GM21717 (cell line): ENCODE results near the gene PLB1.
"Not testable (repeated sequence)": the region's sequence is repeated elsewhere in the genome, so short reads cannot be mapped to it uniquely, and the experiment has no call there.

Experiments used
- ATAC-seq: cut with Tn5 transposase; IDR thresholded peaks from one replicate; pipeline ENCODE4 v1.9.1; 2021; ENCODE audit warnings: mild to moderate bottlenecking, moderate library complexity; ENCODE audit not compliant: unreplicated experiment

The PLB1 gene

DNA sequence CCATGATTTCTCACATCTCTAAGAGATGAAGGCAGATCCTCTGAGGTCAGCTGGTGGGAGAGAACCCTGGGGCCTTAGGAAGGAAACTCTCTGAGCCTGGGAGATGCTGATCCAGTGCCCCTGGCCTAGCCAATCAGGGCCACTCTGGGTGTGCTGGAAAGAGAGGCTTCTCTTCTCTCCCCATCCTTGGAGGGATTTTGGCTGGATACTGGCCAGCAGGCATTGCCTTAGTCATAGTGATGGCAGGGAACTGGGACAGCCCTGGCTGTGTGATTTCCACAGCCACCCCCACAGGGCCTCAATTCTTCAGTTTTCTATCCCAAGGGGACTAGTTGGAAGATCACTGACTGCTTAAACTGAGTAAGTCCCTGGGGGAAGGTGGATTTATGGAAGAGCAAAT is 26.6 kb upstream of the PLB1 start:
- ATAC-seq, result no peak

DNA sequence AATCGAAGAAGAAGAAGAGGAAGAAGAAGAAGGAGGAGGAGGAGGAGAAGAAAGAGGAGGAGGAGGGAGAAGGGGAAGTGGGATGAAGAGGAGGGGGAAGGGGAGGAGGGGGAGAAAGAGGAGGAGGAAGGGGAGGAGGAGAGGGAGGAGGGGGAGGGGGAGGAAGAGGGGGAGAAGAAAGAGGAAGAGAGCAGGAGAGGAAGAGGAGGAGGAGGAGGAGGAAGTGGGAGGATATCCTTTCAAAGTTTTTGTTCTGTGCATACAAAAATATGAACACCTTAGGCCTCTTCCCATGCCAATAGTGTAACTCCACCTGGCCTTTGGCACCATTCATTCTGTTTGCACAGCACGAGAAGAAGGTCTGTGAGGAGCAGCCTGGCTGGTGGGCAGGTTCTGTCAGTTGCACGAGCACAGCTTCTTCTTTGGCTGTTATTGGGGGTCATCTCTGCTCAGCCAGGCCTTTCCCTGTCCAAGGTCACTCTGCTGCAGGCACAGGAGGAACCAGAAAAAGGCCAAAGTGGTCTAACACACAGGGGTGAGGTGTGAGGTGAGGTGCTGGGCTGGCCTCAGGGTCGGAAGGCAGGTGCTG is 25.8 kb upstream of the PLB1 start:
- no peak for ATAC-seq

DNA sequence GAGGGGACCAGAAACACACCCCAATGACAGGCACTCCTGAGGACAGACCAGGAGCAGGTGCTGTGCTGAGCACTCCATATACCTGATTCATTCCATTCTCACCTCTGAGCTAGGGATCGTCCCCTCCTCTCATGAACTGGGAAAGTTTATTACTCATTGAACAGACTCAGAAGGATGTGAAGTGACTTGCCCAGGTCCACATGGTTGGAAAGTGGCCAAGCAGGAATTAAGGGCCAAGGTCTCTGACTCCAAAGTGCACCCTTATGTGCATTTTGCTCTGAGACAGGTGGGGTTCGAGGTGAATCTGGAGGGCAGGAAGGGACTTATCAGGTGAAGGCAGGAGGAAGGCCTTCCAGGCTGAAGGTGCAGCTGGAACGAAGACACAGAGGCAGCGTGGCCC is 25.1 kb upstream of the PLB1 start:
- ATAC-seq, result no peak

DNA sequence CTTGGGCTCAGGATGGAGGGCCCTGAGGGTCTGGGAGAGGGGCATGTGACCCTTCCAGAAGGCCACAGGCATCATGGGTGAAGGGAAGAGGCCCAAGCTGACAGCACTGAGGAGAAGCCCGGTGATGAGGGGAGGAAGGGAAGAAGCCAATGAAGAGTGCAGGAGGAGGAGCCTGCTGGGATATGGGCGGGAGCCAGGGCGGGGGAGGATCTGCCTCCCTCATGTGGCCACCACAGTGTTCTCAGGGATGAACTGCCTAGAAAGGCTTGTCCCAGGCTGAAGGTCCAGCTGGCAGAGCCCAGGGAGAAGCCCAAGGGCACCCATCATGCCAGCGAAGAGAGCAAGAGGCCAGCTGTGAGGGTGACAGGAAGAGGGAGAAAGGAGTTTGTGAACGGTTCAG is 24.6 kb upstream of the PLB1 start:
- no peak for ATAC-seq

DNA sequence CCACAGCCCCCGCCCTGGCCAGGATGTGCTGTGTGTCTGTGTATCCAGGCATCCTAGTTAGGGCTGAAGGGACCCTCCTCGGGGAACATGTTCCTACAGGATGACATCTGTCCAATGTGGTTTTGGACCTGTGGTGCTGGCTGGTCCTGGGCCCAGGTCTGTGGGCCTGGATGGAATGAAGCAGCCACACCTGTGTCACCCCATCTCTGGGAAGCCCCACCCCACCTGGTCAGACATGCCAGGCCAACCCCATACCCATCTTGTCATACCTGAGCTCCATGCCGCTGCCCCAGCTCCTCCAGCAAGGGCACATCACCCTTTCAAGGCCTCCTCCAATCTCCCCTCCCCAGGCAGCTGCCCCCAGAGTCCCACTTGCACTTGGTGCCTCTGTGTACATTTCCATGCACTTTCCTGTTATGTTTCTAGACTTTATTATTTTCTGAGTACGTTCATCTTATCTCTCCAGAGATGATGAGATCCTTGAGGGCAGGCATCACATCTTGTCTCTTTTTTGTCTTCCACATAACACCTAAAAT is 24.1 kb upstream of the PLB1 start:
- ATAC-seq, result no peak

DNA sequence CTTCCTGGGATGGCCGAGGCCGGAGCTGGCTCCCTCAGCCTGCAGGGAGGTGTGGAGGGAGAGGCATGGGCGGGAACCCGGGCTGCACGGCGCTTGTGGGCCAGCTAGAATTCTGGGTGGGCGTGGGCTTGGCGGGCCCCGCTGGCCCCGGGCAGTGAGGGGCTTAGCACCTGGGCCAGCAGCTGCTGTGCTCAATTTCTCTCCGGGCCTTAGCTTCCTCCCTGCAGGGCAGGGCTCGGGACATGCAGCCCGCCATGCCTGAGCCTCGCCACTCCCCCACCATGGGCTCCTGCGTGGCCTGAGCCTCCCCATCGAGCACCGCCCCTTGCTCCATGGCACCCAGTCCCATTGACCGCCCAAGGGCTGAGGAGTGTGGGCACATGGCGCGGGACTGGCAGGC is 23.2 kb upstream of the PLB1 start:
- ATAC-seq, result not testable (repeated sequence)

DNA sequence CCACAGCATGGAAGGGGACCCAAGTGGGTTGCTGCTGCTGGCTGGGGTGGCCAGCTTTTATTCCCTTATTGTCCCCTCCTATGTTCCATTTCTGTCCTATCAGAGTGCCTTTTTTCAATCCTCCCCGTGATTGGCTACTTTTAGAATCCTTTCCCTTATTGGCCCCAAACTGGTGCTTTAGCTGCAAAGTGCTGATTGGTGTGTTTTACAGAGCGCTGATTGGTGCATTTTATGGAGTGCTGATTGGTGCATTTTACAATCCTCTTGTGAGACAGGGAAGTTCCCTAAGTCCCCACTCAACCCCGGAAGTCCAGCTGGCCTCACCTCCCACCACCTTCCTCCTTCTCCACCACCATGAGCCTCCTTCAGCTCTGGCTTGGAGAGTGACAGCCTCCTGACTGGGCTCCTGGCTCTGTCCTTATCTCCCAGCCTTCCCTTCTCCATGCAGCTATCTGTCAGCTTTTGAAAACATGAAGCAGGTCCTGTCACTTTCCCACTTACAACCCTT is 20.7 kb upstream of the PLB1 start:
- no peak for ATAC-seq

DNA sequence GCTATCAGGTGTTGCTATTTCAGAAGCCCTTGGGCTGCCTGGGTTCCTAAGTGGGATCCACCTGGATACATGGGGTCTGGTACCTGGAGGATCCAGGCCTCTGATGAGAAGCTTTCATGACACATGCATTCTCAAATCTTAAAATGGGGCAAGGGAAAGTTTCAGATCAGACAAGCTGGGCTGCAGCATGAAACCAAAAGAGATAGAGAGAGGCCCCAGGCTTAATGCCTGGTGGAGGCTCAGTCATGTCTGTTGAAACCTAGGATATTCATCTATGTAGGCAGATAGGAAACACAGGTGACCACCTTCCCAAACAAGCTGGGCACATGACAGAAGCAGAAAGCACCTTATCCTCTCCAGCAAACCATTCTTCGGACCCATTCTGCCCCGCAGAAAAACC is 18.8 kb upstream of the PLB1 start:
- no peak for ATAC-seq

DNA sequence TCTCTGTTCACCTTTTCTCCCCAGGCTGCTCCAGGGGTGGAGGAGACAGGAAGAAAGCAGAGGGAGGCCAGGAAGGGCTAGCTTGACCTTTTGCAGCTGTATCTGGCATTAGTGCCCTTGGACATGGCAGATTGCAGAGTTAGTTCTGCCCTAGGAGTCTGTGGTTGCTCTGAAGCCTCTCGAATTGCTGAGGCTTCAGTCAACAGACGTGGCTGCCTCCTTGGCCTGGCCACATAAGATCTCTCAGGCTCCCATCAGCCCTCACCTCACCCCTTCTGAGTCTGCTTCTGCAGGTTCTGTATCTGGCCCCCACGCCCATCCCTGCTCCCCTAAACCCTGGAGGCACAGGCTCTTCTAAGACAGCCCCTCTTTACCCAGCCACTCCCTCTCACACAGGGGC is 18.2 kb upstream of the PLB1 start:
- no peak for ATAC-seq

DNA sequence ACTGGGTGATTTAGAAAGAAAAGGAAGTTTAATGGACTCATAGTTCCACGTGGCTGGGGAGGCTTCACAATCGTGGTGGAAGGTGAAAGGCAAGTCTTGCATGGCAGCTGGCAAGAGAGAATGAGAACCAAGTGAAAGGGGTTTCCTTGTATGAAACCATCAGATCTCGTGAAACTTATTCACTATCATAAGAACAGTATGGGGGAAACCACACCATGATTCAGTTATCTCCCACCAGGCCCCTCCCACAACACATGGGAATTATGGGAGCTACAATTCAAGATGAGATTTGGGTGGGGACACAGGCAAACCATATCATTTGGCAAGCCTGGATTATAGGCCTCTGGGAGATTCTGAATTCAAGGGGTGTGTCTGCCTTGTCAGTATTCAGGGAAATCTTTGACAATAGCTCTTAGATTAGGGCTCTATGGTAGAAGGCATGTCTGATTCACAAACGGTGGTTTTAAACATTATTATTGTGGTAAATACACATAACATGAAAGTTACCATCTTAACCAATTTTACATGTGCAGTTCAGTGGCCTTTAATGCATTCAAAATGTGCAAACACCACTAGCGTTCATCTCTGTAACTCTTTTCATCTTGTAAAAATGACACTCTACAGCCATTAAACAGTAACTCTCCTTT is 15.3 kb upstream of the PLB1 start:
- no peak for ATAC-seq

DNA sequence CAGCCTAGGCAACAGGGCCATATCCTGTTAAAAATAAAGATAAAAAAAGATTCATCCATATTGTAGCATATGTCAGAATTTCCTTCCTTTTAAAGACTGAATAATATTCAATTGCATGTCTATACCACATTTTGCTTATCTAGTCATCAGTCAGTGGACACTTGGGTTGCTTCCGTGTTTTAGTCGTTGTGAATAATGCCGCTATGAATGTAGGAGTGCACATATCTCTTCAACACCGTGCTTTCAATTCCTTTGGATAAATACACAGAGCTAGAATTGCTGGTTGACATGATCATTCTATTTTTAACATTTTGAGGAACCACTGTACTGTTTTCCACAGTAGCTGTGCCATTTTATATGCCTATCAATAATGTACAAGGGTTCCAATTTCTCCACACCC is 14.0 kb upstream of the PLB1 start:
- ATAC-seq, result no peak

DNA sequence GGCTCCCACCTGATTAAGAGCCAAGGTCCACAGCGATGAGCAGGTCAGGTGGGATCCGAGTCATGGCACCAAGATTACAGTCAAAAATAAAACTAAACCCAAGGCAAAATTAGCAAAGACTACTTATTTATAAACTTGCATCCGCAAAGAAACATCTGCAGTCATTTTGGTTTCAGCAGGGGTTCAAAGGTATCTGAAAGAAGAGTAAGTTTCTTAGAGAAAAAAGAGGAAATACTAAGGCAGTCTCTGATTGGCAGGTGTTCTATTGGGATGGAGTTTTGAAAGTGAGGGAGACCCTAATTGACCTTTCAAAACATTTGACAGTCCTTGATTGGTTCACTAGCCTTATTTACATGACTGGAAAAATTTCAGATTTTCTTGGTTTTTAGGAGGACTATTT is 11.0 kb upstream of the PLB1 start:
- ATAC-seq, result no peak

DNA sequence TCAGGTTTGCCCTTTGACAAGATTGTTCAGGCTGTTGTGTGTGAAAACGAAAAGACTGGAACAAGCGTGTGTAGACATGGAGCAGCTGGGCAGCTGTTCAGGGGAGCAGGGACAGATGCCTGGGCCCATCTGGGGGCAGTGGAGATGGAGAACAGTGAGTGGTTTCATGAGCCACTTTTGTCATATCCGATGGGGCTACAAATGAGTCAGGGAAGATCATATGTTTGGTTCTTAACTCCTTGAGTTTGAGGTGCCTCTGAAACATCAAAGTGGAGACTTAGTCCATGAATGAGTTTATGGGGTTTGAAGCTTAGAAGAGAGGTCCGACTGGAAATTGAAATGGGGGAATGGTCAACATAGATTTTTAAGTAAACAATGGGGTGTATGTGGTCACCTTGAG is 9.3 kb upstream of the PLB1 start:
- ATAC-seq, result no peak

DNA sequence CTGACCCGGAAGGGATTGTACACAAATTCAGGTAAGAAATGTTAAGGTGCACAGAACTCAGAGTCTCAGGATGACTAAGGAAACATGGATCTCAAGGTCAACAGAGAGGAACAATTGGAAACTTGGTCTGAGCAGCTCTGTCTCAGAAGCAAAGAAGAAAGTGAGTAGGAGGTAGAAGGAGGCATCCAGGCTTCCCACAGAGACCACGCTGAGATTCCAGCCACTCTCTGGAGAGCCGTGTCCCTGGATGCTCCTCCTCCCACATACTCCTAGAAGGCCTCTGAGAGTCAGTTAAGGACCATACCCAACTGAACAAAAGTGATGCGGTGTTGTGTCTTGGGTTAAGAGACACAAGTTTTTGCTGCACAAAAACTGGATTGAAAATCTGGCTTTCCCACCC is 8.6 kb upstream of the PLB1 start:
- no peak for ATAC-seq

DNA sequence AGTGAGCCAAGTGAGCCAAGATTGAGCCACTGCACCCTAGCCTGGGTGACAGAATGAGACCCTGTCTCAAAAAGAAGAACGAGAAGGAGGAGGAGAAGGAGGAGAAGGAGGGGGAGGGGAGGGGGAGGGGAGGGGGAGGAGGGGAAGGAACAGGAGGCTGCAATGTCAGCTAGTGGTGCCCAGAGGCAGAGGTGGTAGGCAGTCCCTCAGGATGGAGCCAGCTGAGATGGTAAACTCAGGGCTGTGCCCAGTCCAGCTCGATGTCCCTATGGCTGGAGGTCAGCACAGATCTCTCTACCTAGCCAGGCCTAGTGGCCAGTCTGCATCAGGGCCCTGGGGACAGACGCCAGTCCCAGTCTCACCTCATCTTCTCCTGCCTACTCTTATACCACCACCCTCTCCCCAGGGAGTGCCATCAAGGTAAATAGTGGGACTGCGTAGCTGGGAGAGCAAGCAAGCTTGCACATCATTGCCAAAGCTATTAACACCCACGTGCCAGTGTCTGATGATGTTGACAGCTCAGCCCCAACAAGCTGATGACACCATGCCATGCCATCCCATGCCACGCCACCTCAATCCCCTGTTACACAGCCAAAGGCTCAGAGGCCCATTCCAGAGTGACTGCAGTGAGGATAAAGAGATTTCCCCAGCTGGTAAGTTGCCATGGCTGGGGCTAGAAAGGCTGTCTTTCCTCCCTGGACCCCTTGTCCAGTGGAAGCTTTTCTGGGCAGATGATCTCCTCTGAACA is 7.6 kb upstream of the PLB1 start:
- ATAC-seq, result no peak

DNA sequence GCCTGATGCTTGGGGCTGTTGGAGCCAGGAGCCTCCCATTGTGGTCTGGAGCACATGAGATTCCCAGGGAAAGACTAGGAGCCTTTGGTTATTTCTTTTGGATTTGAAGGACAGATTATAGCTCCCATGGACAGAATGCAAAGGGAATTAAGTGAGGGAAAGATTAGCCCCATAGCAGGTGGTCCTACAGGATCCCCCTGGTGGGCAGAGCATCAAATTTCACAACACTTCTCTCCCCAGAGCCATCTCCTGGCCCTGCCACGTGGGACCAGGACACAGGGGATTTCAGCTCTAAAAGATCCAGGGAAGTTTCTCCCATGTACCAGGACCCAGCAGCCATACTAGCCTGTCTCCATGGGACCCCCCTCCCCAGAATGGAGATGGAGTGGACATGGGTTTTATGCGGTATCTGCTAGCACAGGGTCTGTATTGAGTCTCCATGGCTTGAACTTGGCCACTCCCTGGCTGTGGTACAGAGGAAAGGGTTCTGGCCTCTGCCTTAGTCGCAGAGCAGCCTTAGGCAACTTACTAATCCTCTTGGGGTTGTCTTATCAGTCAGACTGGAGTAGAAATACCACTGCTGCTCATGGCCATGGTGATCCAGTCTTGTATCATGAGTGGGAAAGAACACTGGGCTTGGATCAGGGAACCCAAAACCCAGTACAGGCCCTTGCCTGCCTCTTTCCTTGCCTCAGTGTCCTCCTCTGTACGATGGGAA is 6.8 kb upstream of the PLB1 start:
- no peak for ATAC-seq

DNA sequence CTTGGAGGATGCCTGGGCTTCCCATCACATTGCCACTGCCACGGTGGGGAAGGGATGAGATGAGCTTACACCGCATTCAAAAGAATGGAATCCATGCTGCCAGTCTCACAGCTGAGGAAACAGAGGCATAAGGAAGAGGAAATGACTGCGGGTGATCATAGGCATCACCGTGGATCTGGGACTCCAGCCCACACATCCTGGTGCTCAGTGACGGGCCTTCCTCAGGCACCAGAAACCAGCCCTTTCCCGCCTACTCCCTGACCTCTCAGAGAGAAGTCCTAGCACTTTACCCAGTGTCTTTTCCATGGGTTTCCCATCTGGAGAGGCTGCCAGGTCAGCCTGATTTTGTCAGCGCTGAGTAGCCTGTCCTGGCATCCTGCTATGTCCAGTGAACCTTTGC is 5.3 kb upstream of the PLB1 start:
- no peak for ATAC-seq

DNA sequence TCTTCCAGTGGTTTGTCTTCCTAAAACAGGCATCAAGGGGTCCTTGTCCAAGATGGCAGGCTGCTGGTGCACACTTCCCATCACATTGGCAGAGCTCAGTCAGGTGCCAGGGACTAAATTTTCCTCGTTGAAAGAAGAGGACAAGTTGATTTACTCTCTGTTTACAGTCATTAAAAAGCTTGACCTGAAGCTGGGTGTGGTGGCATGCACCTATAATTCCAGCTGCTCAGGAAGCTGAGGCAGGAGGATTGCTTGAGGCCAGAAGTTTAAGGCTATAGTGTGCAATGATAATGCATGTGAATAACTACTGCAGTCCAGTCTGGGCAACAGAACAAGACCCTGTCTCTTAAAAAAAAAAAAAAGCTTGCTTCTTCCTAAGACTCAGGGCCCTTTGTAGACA is 3.6 kb upstream of the PLB1 start:
- no peak for ATAC-seq

DNA sequence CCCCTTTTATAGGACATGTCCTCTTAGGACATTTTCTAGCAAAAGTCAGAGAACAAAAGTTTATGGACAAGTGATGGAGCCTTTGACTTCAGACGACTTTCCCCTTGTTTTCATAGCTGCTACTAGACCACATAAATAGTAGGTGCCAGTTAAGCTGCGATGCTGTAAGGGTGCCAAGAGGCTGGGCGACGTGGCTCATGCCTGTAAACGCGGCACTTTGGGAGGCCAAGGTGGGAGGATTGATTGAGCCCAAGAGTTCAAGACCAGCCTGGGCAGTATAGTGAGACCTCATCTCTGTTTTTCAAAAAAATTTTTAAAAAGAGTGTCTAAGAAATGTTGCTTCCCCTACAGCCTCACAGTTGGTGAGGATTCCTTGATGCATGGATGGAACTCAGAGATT is 2.2 kb upstream of the PLB1 start:
- ATAC-seq, result no peak

DNA sequence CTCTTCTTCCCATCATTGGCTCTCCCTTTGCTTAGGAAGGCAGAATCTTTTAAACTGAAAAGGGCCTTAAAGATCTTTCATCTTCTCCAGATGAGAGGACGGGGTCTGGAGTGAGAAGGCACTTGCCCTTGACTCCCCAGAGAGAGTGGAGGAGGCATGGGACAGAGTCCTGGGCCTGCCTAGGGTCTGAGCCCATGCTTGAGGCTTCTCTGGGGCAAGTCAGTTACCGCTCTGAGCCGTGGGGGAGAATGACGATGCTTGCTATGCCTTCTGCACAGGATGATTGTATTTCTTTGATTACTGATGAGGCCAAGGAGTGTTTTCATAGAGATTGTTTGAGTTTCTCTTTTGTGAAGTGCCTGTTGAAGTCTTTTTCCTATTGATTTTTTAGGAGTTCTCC is 921 bp downstream of the PLB1 start:
- no peak for ATAC-seq

DNA sequence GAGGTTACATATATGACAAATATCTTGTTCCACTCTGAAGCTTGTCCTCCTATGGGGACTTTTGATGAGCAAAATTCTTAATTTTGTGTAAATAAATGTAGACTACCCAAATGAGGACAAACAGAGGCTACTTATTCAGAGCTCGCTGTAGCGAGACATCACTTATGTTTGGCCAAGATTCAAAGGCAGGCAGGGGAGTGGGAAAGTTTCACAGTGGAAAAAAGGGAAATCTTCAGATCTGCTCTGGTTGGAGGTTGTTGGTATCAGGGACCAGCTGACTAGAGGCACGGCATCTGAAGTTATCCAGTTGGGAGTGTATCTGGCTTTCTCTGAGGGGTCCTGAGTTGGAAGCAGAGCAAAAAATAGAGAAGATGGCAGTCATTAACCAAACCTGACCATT is 1.3 kb downstream of the PLB1 start:
- no peak for ATAC-seq
